LNCaP clone FGC (cell line): ENCODE results near the gene PARS2.
A peak's percentile ranks its signal among the peaks of the same experiment; 100 is the strongest.

Source experiments
- DNase-seq: peaks from one replicate; pipeline ENCODE4 v3.0.0-alpha.2; 2011; ENCODE audit warnings: low read depth
- H3K4me3 ChIP-seq: 2 replicates; pipeline ENCODE4 v1.5.1; 2011; ENCODE audit warnings: mild to moderate bottlenecking, low read depth, low read length, control low read depth
- CTCF ChIP-seq: IDR thresholded peaks from 2 replicates; pipeline ENCODE4 v1.5.1; 2012; ENCODE audit warnings: mild to moderate bottlenecking; ENCODE audit not compliant: control insufficient read depth, insufficient read depth; ENCODE audit errors: extremely low read depth

PARS2 gene

GRCh38 chr1:54810153-54810942 lies 46.0 kb upstream of the PARS2 start:
- no peak for DNase-seq
- no peak overlapping the region for H3K4me3 ChIP-seq
- TF ChIP-seq CTCF, result peak; percentile 97

GRCh38 chr1:54809496-54810074 lies 45.3 kb upstream of the PARS2 start:
- DNase-seq, result no peak
- H3K4me3 ChIP-seq, result no peak overlapping the region
- no peak for TF ChIP-seq CTCF

- DNase-seq, result no peak
- no peak for TF ChIP-seq CTCF
- no peak overlapping the region for H3K4me3 ChIP-seq
Measured at GRCh38 chr1:54808443-54809207, 44.3 kb upstream of the PARS2 start.

- TF ChIP-seq CTCF, result no peak
- DNase-seq, result no peak
Measured at GRCh38 chr1:54807756-54808155, 43.4 kb upstream of the PARS2 start.

GRCh38 chr1:54806931-54807611 lies 42.7 kb upstream of the PARS2 start:
- no peak overlapping the region for H3K4me3 ChIP-seq
- TF ChIP-seq CTCF, result no peak
- no peak for DNase-seq

More at GRCh38 chr1:54807756-54808155, 43.4 kb upstream of the PARS2 start:
- H3K4me3 ChIP-seq, result no peak overlapping the region

- DNase-seq, result no peak
- no peak for TF ChIP-seq CTCF
- H3K4me3 ChIP-seq, result no peak overlapping the region
Measured at GRCh38 chr1:54805981-54806381, 41.7 kb upstream of the PARS2 start.
